Left lung (tissue), 14 donors: ENCODE data around the gene FCN3. TPM values are rescaled to one million over a fixed set of nuclear protein-coding genes. Genes with fewer than 3 reads are reported as not detected.

Source experiments
- ATAC-seq: fragments of 200-7000 bp; cut with Tn5 transposase; one replicate; pipeline ENCODE4 v1.9.1; 2020; ENCODE audit warnings: moderate library complexity
- DNase-seq, 4 donors: peaks; one replicate each; pipeline ENCODE4 v3.0.0-alpha.2; 2013 to 2020
- H3K27ac ChIP-seq, 2 donors: fragments of 200-600 bp; sonication (generic) in 1 of 2; one replicate each; pipeline versions ENCODE4 v1.5.0 to v1.8.0; 2020 to 2021
- H3K27me3 ChIP-seq, 2 donors: fragments of 200-600 bp; sonication (generic) in 1 of 2; one replicate each; pipeline versions ENCODE4 v1.5.0 to v1.8.0; 2020 to 2021
- H3K36me3 ChIP-seq, 2 donors: fragments of 200-600 bp; sonication (generic) in 1 of 2; one replicate each; pipeline versions ENCODE4 v1.5.0 to v1.8.0; 2020 to 2021
- H3K4me1 ChIP-seq, 2 donors: fragments of 200-600 bp; one replicate each; pipeline ENCODE4 v1.8.0; 2021
- H3K4me3 ChIP-seq, 2 donors: fragments of 200-600 bp; sonication (generic) in 1 of 2; one replicate each; pipeline versions ENCODE4 v1.5.0 to v1.8.0; 2020 to 2021; ENCODE audit warnings: mild to moderate bottlenecking in 1 of 2
- H3K9me3 ChIP-seq, 2 donors: fragments of 200-600 bp; sonication (generic) in 1 of 2; one replicate each; pipeline versions ENCODE4 v1.5.0 to v1.8.0; 2020 to 2021
- intact Hi-C, 2 donors: fragments of 100-400 bp; cut with DNase I; formaldehyde crosslinking; loops; one replicate each; pipeline versions ENCODE4 v1.11.2 to v1.14.2; 2022
- long read RNA-seq, 12 donors: library from polyadenylated mRNA in 2 of 12; unstranded in 2 of 12; transcript quantifications; one replicate each; pipeline ENCODE4 v2.0.0 and lab custom pipeline, GENCODE V29; 2019 to 2026
- polyA plus RNA-seq, 6 donors: library from polyadenylated mRNA; unstranded; fragments of 120-200 nt; gene quantifications; one replicate each; pipeline ENCODE4 v1.2.1, GENCODE V29; 2013; ENCODE audit not compliant: insufficient read length in 6 of 6
- total RNA-seq, 2 donors: library from RNA; stranded (reverse); fragmentation: NEBNext Ultra II Directional; extraction: Animal tissue kit (Norgen Biotek cat#: 25700); gene quantifications; one replicate each; pipeline ENCODE4 v1.2.1, GENCODE V29; 2021
- TF ChIP-seq, protein P1 (sequence below), 2 donors: fragments of 200-600 bp; sonication (generic) in 1 of 2; IDR thresholded peaks; one replicate each; pipeline versions ENCODE4 v1.5.0 to v1.8.0; 2021; ENCODE audit warnings: antibody characterized with exemption in 2 of 2
- donor health status: DM: no; HTN: yes; CAD: no.
- donor health status: DM: no; HTN: no; CAD: no.

Gene FCN3
- total RNA-seq, result 100 to 1,000 TPM; 156 to 487 TPM
- polyA plus RNA-seq, result 10 to 100 TPM; 13.4 to 20.6 (median 16.2) TPM
- long read RNA-seq, donor 1, transcript FCN3-201 (8 exons, 1,030 nt), result major isoform, 5 of 9 reads
- long read RNA-seq, donor 1, partial matches to known transcripts, result 0 of 9 reads
- long read RNA-seq, donor 1, other reads (novel, unspliced or antisense), result 0 of 9 reads
- long read RNA-seq, donor 2, transcript FCN3-201 (8 exons, 1,030 nt), result major isoform, 9 of 13 reads
- long read RNA-seq, donor 2, partial matches to known transcripts, result 0 of 13 reads
- long read RNA-seq, donor 2, other reads (novel, unspliced or antisense), result 0 of 13 reads
- long read RNA-seq, donor 3, transcript FCN3-201 (8 exons, 1,030 nt), result major isoform, 5 of 8 reads
- long read RNA-seq, donor 3, partial matches to known transcripts, result 0 of 8 reads
- long read RNA-seq, donor 3, other reads (novel, unspliced or antisense), result 0 of 8 reads
- long read RNA-seq, donor 4, transcript FCN3-202 (7 exons, 997 nt), result minor isoform, 31 of 304 reads
- long read RNA-seq, donor 4, transcript FCN3-201 (8 exons, 1,030 nt), result major isoform, 220 of 304 reads
- long read RNA-seq, donor 4, partial matches to known transcripts, result 14 of 304 reads
- long read RNA-seq, donor 4, other reads (novel, unspliced or antisense), result 39 of 304 reads
- long read RNA-seq, donor 5, partial matches to known transcripts, result 0 of 5 reads
- long read RNA-seq, donor 5, other reads (novel, unspliced or antisense), result 0 of 5 reads
- long read RNA-seq, donor 6, transcript FCN3-201 (8 exons, 1,030 nt), result major isoform, 11 of 15 reads
- long read RNA-seq, donor 6, partial matches to known transcripts, result 0 of 15 reads
- long read RNA-seq, donor 6, other reads (novel, unspliced or antisense), result 0 of 15 reads
- long read RNA-seq, donor 7, transcript FCN3-201 (8 exons, 1,030 nt), result major isoform, 5 of 5 reads
- long read RNA-seq, donor 7, partial matches to known transcripts, result 0 of 5 reads
- long read RNA-seq, donor 7, other reads (novel, unspliced or antisense), result 0 of 5 reads
- long read RNA-seq, donor 8, partial matches to known transcripts, result 0 of 1 reads
- long read RNA-seq, donor 8, other reads (novel, unspliced or antisense), result 0 of 1 reads
- long read RNA-seq, donor 9, result 0 reads
- long read RNA-seq, donor 10, transcript FCN3-202 (7 exons, 997 nt), result minor isoform, 155 of 1,421 reads
- long read RNA-seq, donor 10, transcript FCN3-201 (8 exons, 1,030 nt), result major isoform, 1,091 of 1,421 reads
- long read RNA-seq, donor 10, partial matches to known transcripts, result 29 of 1,421 reads
- long read RNA-seq, donor 10, other reads (novel, unspliced or antisense), result 146 of 1,421 reads
- long read RNA-seq, donor 11, result 0 reads
- long read RNA-seq, donor 12, transcript FCN3-201 (8 exons, 1,030 nt), result major isoform, 11 of 13 reads
- long read RNA-seq, donor 12, partial matches to known transcripts, result 0 of 13 reads
- long read RNA-seq, donor 12, other reads (novel, unspliced or antisense), result 0 of 13 reads

GRCh38 chr1:27374362-27375086 is at the start of gene FCN3:
Gene FCN3, minus strand, starts transcription at chr1:27374824. Its CDS starts 6 bp downstream, at chr1:27374818.
- no peaks in the 10 kb centered on the region for H3K9me3 ChIP-seq

GRCh38 chr1:27423709-27424108 is 49.1 kb upstream of the FCN3 start:
- intact Hi-C loops, result loop anchor here in 1 of 2 donors (10.0 kb wide), 1 partner anchor 61 kb away; no protein-coding TSS in a partner anchor
- no peaks in the 10 kb centered on the region for H3K9me3 ChIP-seq
- H3K4me1 ChIP-seq, result peaks cover 20 to 81% of the 10 kb centered on the region in 2 donors
- TF ChIP-seq, protein P1, sequence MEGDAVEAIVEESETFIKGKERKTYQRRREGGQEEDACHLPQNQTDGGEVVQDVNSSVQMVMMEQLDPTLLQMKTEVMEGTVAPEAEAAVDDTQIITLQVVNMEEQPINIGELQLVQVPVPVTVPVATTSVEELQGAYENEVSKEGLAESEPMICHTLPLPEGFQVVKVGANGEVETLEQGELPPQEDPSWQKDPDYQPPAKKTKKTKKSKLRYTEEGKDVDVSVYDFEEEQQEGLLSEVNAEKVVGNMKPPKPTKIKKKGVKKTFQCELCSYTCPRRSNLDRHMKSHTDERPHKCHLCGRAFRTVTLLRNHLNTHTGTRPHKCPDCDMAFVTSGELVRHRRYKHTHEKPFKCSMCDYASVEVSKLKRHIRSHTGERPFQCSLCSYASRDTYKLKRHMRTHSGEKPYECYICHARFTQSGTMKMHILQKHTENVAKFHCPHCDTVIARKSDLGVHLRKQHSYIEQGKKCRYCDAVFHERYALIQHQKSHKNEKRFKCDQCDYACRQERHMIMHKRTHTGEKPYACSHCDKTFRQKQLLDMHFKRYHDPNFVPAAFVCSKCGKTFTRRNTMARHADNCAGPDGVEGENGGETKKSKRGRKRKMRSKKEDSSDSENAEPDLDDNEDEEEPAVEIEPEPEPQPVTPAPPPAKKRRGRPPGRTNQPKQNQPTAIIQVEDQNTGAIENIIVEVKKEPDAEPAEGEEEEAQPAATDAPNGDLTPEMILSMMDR (IDR thresholded peaks at IDR 0.05), result no peak
- no peaks in the 10 kb centered on the region for H3K27me3 ChIP-seq
- ATAC-seq, result no peak
- no peak overlapping the region for H3K27ac ChIP-seq
- no peak for DNase-seq
- H3K4me3 ChIP-seq, result no peak overlapping the region
- H3K36me3 ChIP-seq, result peaks cover 0 to 34% of the 10 kb centered on the region in 2 donors

More at GRCh38 chr1:27374362-27375086, at the start of gene FCN3:
- H3K4me3 ChIP-seq, result peak within 1 kb of the TSS in 1 of 2 donors; percentile 40
- peaks cover 0 to 15% of the 10 kb centered on the region in 2 donors for H3K4me1 ChIP-seq
- peak within 1 kb of the TSS; percentile 10 to 73 for H3K27ac ChIP-seq
- H3K27me3 ChIP-seq, result no peaks in the 10 kb centered on the region
- TF ChIP-seq, protein P1 (IDR thresholded peaks at IDR 0.05), result no peak
- no peaks in the 10 kb centered on the region for H3K36me3 ChIP-seq
- intact Hi-C loops, result no loop called here
- ATAC-seq, result no peak
- no peak for DNase-seq

DNA sequence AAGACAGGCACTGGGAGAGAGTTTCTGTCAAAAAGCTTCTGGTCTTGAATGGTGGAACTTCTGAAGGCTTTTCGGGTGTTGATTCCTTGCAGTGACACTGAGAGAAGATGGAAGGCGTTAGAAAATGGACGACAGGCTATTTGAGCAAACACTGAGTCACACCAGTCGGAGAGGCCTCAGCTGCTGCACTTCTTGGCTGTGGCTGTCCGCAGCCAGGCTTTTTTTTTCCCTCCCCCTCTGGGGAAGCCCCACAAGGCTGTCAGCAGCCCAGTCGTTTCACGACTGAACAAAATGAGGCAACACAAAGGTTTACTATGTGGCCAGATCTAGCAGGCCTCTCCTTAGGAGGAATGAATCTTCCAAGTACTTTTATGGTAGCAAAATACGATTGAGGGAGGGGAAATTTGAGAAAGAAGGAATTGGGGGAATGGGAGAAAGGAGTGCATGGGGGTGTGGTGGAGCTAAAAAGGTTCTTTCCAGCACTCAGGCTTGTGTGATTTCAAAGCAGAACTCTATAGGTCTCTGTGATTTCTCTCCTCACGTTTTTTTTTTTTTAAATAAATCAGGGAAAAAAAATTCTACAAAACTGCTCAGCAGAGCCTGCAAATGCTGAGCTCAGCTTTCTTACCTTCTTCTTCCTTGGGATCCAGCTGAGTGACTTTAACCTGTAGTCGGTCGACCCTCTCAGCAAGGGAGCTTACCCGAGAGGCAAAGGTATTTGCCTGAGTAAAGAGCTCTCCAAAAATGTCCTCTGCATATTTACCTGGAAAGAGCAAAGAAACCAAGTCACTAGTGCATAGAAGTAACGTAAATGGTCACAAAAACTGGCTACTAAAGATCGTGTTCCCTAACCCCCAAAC is 43.9 kb upstream of the FCN3 start:
- Histone ChIP-seq H3K27ac (peak overlapping the region; percentile 19 to 82), H3K27me3 (no peaks in the 10 kb centered on the region), H3K36me3 (peaks cover 0 to 53% of the 10 kb centered on the region in 2 donors), H3K4me3 (no peak overlapping the region), H3K4me1 (peaks cover 17 to 77% of the 10 kb centered on the region in 2 donors), H3K9me3 (no peaks in the 10 kb centered on the region)
- intact Hi-C loops, result no loop called here
- peak; percentile 93 for ATAC-seq
- TF ChIP-seq, protein P1 (IDR thresholded peaks at IDR 0.05), result no peak
- peak in 3 of 4 donors; percentile 51 to 81 (median 73) for DNase-seq

GRCh38 chr1:27417713-27418112 is 43.1 kb upstream of the FCN3 start:
- DNase-seq (no peak), ATAC-seq (no peak)
- H3K27me3 ChIP-seq, result no peaks in the 10 kb centered on the region
- TF ChIP-seq, protein P1 (IDR thresholded peaks at IDR 0.05), result no peak
- no peak overlapping the region for H3K4me3 ChIP-seq
- peaks cover 17 to 69% of the 10 kb centered on the region in 2 donors for H3K4me1 ChIP-seq
- intact Hi-C loops, result no loop called here
- H3K9me3 ChIP-seq, result no peaks in the 10 kb centered on the region
- H3K36me3 ChIP-seq, result peaks cover 0 to 61% of the 10 kb centered on the region in 2 donors
- H3K27ac ChIP-seq, result peak overlapping the region; percentile 19 to 82
